NOMO-1 (cell line): ENCODE data around the gene PNLDC1.
"Not testable (repeated sequence)": the region's sequence is repeated elsewhere in the genome, so short reads cannot be mapped to it uniquely, and the experiment has no call there.

Experiments used
- DNase-seq, 2 experiments: peaks; one replicate each; lab custom pipeline; 2025; ENCODE audit not compliant: unreplicated experiment in 2 of 2; lab: John Stamatoyannopoulos, UW

PNLDC1 gene

DNA sequence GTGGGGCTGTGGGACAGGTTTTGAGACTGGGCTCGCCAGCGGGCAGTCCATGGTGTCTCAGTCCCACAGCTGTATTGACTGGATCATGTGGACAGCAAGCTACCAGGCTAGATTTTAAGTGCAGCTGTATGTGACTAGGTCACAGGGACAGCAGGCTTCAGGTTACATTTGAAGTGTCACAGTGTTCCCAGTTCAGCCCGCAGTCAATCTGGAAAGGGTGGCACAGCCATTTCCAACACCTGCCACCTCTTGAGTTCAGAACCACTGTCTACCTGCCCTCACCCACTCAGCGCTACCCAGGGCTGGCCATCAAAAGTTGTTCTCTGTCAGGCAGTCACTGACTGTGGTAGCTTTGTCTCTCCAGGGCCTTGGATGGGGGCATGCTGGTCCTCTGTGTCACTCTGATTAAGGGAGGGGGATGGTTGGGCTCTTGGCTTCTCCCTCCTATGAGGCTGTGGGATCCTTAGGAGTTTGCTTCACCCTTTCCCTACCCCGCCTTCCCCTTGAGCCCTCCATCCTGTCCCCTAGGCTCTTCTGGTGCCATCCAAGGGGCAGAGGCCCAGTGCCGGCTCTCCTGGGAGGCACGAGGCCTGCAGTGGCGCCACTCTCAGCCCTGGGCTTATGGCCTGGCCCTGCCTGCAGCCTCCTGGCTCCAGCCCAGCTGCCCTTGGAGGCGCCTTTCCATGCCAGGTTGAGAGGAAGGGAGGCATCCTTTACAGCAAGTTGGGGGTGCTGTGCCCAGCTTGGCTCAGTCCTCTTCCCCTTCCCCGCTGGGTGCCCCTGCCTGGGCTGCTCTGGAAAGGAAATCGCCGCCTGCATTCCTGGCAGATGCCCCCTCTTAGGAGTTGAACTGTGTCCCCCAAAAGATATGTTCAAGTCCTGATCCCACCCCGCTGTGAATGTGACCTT lies 44.9 kb downstream of the PNLDC1 start:
- DNase-seq = no peak

DNA sequence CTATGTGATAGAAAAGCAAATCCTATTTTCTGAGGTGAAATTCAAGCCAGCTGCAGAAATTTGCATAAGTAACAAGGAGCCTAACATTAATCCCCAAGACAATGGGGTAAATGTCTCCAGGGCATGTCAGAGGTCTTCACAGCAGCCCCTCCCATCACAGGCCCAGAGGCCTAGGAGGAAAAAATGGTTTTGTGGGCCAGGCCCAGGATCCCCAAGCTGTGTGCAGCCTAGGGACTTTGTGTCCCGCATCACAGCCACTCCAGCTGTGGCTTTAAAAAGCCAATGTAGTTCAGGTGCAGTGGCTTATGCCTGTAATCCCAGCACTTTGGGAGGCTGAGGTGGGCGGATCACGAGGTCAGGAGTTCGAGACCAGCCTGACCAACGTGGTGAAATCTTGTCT lies 48.5 kb downstream of the PNLDC1 start:
- DNase-seq = not testable (repeated sequence)

DNA sequence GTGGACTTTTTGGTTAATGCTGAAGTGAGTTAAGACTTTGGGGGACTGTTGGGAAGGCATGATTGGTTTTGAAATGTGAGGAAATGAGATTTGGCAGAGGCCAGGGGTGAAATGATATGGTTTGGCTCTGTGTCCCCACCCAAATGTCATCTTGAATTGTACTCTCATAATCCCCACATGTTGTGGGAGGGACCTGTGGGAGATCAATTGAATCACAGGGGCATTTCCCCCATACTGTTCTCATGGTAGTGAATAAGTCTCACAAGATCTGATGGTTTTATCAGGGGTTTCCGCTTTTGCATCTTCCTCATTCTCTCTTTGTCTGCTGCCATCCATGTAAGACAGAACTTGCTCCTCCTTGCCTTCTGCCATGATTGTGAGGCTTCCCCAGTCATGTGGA lies 49.8 kb downstream of the PNLDC1 start:
- DNase-seq = not testable (repeated sequence)

DNA sequence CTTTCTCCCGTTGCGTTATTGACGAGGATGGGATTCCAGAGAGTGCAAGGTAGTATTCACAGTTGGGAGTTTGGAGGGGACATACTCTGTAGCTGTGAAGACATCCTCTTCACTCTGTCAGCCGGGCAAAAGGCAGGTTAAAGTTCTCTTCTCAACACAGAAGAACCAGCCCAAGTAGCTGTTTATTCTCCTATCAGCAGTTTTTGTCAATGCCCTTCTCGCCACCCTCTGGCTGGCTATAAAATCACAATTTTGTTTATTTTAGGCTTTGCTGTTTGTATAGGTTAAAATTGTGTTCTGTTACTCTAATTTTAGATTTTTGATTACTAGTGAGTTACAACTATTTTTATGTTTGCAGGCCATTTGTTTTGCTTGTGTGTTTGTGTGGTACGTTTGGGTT lies 52.8 kb downstream of the PNLDC1 start:
- peak; percentile 58 to 67 for DNase-seq

DNA sequence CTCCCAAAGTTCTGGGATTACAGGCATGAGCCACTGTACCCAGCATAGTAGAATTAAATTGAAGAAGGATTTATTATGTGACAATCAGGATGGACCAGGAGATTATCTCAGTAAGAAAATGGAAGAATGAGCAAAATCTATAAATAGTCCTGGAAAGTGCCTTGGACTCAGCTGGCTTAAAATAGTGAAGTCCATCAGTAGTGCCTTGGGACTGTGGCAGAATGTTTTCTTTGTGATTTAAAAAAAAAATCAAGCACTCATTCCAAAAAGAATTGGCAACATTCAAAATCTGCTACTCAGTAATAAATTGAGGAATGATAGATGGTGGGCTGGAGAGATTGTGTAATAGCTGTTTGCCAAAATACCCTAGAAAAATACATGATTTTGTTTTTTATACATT lies 53.7 kb downstream of the PNLDC1 start:
- DNase-seq = no peak

DNA sequence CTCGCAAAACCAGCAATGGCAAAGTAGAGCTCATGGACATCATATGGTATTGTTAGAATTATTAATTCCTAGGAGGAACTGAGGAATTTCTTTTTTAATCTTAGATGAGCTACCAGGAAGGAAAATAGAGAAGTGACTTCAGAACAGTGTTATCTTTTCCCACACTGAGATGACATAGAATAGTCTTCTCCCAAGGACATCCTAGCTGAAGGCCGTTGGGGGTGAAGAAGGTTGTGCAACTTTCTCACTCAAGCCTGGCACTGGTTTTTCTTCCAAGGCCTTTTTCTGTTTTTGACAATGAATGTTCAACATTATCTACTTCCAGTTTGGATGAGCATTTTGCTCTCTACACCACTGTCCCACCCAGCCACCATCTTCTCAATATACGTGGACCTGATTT lies 54.9 kb downstream of the PNLDC1 start:
- DNase-seq = no peak

DNA sequence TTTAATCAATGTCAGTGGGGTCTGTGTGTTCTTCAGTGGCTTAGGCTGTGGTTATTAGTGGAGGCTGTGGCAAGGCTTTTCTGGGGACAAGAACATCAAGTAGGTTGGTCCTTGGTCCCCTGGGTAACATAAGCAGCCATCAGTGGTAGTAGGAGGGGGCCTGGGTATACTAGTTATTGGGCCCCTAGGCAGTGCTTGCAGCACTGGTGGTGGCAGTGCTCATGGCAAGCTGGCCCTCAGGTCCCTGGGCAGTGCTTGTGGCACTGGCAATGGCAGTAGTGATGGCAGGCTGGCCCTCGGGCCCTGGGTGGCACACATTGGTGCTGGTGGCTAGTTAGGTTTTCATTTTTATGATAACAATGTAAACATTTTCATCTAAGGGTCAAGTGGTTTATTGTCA lies 58.2 kb downstream of the PNLDC1 start:
- DNase-seq = no peak

DNA sequence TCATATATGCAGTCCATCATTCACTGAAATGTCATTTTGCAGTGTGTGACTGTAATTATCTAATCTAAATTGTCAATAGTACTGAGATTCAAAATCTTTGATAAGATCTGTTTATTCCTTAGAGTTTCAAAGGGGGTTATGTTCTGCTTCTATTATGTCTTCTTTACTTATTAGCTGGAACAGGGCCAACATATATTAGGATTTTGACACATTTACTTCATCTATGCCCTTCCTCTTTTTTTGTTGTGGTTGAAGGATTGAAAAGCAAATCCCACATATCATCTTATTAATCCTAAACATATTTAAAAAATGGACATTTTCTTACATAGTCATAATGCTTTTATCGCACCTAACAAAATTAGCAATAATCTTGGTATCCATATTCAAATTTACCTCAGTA lies 60.4 kb downstream of the PNLDC1 start:
- no peak for DNase-seq

DNA sequence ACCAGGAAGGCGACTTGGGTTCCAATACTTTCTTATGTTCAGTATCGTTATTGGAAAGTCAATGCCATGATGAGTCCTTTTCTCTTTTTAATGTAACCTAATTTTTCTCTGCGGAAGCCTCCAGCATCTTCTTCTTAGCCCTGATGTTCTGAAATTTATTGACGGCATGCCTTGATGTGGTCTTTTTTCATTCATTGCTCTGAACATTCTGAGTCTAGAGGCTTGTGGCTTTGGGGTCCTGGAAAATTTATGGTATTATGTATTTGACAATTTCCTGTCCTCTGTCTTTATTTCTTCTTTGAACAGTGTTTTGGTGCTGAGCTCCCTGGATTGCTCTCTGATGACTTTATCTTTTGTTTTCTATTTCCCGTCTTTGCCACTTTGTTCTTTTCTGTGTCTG lies 62.0 kb downstream of the PNLDC1 start:
- DNase-seq = no peak

DNA sequence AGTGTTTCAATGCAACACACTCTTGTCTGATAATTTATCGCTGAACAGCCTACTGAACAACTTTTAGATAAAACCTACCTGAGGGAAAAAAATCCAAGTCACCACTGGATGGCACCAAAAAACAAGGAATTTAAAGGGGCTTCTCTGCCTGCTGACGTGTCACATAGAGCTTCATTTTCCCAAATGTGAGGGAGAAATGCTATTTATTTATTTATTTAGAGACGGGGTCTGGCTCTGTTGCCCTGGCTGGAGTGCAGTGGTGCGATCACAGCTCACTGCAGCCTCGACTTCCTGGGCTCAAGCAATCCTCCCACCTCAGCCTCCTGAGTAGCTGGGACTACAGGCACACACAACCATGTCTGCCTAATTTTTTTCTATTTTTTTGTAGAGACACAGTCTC lies 63.3 kb downstream of the PNLDC1 start:
- peak; percentile 41 to 55 for DNase-seq

DNA sequence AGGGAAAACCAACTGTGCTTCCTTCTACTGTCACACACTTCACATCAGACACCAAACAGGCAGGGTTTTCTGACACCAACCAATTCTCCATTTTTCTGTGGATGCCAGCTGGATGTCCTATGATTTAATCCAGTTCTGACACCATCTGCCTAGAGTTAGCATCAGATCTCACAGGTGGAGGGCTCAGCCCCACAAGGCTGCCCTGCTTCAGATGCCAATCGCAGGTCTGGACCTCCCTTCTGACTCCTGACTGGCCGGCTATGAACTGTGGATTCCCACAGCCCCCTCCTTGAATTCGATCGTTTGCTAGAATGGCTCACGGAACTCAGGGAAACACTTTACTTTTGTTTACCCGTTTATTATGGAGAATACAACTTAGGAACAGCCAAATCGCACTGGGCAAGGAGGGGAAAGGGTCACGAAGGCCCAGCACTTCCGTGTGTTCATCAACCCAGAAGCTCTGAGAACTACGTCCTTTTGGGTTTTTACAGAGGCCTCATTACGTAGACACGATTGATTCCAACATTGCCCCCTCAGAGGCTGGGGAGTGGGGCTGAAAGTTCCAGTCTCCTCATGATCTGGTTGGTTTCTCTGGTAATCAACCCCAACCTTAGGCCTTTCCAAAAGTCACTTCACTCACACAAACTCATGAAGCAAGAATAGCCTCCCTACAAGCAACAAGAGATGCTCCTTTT lies 65.3 kb downstream of the PNLDC1 start:
- DNase-seq = no peak

DNA sequence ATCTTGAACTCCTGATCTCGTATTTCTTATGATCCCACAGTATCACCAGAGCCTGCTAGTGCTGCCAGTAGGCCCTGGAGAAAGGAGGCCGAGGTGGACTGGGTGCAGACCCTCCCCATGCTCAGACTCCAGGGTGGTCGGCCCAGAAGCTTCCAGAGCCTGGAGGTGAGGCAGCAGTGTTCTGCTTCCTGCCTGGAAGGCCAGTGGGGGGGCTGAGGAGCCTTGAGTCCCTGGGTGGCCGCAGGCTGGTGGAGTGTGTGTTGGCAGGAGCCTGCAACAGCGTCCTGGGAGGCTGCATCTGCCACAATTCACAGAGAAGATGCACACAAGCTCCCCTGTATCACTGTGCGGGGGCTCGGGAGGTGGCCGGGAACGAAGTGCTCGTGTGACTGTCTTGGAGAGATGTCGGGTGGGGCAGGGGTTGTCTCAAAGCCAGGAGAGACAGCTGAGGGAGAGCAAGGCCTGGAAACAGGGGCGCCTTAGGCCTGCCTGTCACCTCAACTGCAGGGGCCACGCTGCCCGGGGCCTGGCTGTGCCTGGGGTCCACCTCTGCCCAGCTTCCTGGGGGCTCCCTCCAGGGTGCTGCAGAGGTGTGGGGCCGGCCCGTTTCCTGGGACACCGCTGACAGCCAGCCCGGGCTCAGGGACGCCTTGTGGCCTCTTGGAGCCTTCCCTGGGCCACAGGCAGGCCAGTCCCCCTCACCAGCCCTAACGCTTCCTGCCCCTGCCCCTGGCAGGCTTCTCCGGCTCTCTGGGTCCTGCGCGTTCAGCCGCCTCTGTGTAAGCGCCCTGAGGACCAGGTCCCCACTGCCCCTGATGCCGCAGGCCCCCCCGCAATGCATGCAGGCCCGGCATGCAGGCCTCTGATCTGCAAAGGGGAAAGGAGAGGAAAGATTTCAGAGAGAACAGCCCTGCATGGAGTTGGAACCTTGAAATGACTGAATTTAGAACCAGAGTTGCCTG lies 66.5 kb downstream of the PNLDC1 start:
- no peak for DNase-seq
